ENCODE data around the gene PIH1D1. TPM values are rescaled to one million over a fixed set of nuclear protein-coding genes. Genes with fewer than 3 reads are reported as not detected.

The PIH1D1 gene
- total RNA-seq, 2 donors from 2014 or later = 80.8 to 103 TPM

- no peaks in the 10 kb centered on the region for H3K9me3 ChIP-seq
- H3K9ac ChIP-seq (ENCODE audit: low read depth in 2 of 2, low read length in 2 of 2) = no peak overlapping the region
- H3K27me3 ChIP-seq = peaks cover 5% of the 10 kb centered on the region
- no peak for TF ChIP-seq CTCF (IDR thresholded peaks at IDR 0.05)
- H3K4me3 ChIP-seq = no peak overlapping the region
- intact Hi-C loops (cut with DNase I) = no loop called here
- DNase-seq = no peak
- H3K27ac ChIP-seq = no peak overlapping the region
- no peaks in the 10 kb centered on the region for H3K36me3 ChIP-seq
- H3K4me1 ChIP-seq = no peaks in the 10 kb centered on the region
Observed at GRCh38 chr19:49413348-49413747, 38.3 kb downstream of the PIH1D1 start.

DNA sequence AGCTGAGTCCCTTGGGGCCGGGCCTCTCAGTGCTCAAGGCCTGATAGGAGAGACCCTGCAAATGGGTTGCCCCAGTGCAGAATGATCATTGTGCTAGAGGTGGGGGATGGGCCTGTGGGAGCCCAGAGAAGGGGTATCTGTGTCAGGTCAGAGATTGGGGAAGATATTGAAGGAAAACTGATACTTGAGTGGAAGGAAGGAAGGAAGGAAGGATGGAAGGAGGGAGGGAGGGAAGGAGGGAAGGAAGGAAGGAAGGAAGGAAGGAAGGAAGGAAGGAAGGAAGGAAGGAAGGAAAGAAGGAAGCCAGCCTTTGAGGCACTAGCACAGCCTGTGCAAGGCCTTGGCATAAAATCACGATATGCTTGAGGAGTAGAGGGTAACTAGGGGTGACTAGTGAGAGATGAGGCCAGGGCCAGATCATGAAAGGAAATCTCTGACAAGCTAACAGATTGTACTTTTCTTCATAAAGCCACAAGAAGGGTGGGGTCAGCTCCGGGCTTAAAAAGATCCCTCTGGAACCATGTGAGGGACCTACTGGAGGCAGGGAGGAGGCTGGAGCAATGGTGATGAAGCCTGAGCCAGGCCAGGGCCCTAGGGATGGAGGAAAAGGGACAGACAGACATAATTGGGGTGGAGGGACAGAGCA, 39.8 kb downstream of the PIH1D1 start:
- Histone ChIP-seq H3K4me1 (no peaks in the 10 kb centered on the region), H3K27me3 (peaks cover under 1% of the 10 kb centered on the region)
- no peak for TF ChIP-seq CTCF (IDR thresholded peaks at IDR 0.05)

DNA sequence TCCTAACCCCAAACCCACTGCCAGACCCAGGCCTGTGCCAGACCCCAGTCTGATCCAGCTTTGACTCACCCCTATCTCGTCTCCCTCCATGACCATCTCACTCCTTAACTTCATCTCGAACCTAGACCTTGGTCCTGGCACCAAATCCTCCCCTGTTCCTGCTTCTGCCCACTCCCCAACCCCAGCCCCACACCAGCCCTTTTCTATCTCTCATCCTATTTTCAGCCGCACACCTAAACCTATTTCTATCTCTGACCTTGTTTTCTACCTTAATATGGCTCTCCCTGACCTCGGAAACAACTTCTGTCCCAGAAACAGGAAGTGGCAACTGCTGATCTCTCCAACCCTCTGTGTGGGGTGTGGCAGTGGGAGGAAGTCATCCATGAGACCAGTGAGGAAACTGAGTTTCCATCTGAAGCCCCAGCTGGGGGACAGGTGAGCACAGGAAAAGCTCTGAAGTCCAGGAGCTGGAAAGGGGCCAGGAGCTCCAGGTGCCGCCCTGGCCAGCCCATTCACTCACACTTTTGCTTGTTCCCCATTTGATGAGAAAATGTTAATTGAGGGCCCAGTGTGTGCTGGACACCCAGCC, 42.1 kb downstream of the PIH1D1 start:
- Histone ChIP-seq H3K27me3 (no peaks in the 10 kb centered on the region), H3K9ac (ENCODE audit: low read depth in 2 of 2, low read length in 2 of 2) (no peak overlapping the region), H3K4me3 (no peak overlapping the region), H3K9me3 (no peaks in the 10 kb centered on the region), H3K36me3 (no peaks in the 10 kb centered on the region), H3K27ac (no peak overlapping the region), H3K4me1 (no peaks in the 10 kb centered on the region)
- TF ChIP-seq CTCF (IDR thresholded peaks at IDR 0.05) = no peak
- DNase-seq = no peak
- intact Hi-C loops (cut with DNase I) = no loop called here

More for the DNA sequence above, 39.8 kb downstream of the PIH1D1 start:
- no peak overlapping the region for H3K9ac ChIP-seq (ENCODE audit: low read depth in 2 of 2, low read length in 2 of 2)
- no peak overlapping the region for H3K27ac ChIP-seq
- intact Hi-C loops (cut with DNase I) = no loop called here
- DNase-seq = no peak
- H3K4me3 ChIP-seq = no peak overlapping the region
- no peaks in the 10 kb centered on the region for H3K36me3 ChIP-seq
- H3K9me3 ChIP-seq = no peaks in the 10 kb centered on the region

DNA sequence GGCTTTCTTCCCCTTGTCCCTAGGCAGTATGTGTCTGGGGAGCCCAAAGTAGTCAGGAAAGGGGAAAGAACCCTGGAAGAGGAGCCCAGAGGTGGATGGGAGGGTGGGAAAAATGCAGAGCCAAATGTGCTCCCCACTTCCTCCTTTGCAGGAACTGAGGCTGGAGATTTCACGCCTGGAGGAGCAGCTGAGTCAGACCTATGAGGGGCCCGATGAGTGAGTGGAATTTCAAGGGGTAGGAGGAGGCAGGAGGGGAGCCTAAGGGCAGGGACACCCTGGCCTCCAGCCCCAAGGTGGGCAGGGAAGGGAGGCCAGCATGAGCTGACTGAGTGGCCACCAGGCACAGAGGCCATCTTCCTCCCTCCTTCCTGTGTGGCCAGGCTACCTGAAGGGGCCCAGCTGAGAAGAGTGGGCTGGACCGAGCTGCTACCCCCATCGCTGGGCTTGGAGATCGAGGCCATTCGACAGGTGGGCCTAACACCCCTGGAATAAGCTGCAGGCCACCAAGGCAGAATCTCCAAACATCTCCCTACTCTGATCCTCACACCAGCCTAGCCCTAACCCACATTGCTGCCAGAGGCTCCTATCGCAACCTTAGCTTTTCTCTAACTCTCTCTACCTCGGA, 42.7 kb downstream of the PIH1D1 start:
- H3K36me3 ChIP-seq = no peaks in the 10 kb centered on the region
- H3K27me3 ChIP-seq = no peaks in the 10 kb centered on the region
- no peak overlapping the region for H3K27ac ChIP-seq
- H3K9me3 ChIP-seq = no peaks in the 10 kb centered on the region
- H3K4me3 ChIP-seq = no peak overlapping the region
- no peak for DNase-seq
- no peak for TF ChIP-seq CTCF (IDR thresholded peaks at IDR 0.05)
- H3K4me1 ChIP-seq = no peaks in the 10 kb centered on the region
- no peak overlapping the region for H3K9ac ChIP-seq (ENCODE audit: low read depth in 2 of 2, low read length in 2 of 2)
- intact Hi-C loops (cut with DNase I) = no loop called here

- intact Hi-C loops (cut with DNase I) = no loop called here
- H3K9ac ChIP-seq (ENCODE audit: low read depth in 2 of 2, low read length in 2 of 2) = no peak overlapping the region
- H3K27ac ChIP-seq = no peak overlapping the region
- H3K4me1 ChIP-seq = no peaks in the 10 kb centered on the region
- no peak overlapping the region for H3K4me3 ChIP-seq
- no peaks in the 10 kb centered on the region for H3K9me3 ChIP-seq
- H3K36me3 ChIP-seq = no peaks in the 10 kb centered on the region
- DNase-seq = no peak
- no peak for TF ChIP-seq CTCF (IDR thresholded peaks at IDR 0.05)
- no peaks in the 10 kb centered on the region for H3K27me3 ChIP-seq
Observed at GRCh38 chr19:49407482-49408015, 44.1 kb downstream of the PIH1D1 start.

All from colonic mucosa (tissue), 4 donors.